IMR-90 (cell line): ENCODE measurements around the gene TMEM158.

ENCODE experiments used
- CEBPB ChIP-seq: IDR thresholded peaks from 2 replicates; pipeline ENCODE4 v1.6.1; 2012; ENCODE audit warnings: low read depth, low read length, improper control_type of control experiment
- CTCF ChIP-seq: conservative IDR thresholded peaks from 2 replicates; pipeline ENCODE4 v1.5.1; 2012; ENCODE audit warnings: mild to moderate bottlenecking, low read depth, low read length, improper control_type of control experiment
- ELK1 ChIP-seq: fragments of 150-350 bp; IDR thresholded peaks from 2 replicates; pipeline ENCODE4 v1.6.1; 2016; ENCODE audit warnings: low read depth, mild to moderate bottlenecking, low read length, moderate library complexity, borderline replicate concordance
- FOS ChIP-seq: fragments of 150-350 bp; IDR thresholded peaks from 2 replicates; pipeline ENCODE4 v1.6.1; 2016; ENCODE audit warnings: low read depth, low read length
- MAFK ChIP-seq: IDR thresholded peaks from 2 replicates; pipeline ENCODE4 v1.6.1; 2012; ENCODE audit warnings: low read depth, low read length, improper control_type of control experiment
- MAZ ChIP-seq: IDR thresholded peaks from 2 replicates; pipeline ENCODE4 v1.6.1; 2012; ENCODE audit warnings: low read depth, mild to moderate bottlenecking, low read length, improper control_type of control experiment, moderate library complexity, borderline replicate concordance
- MXI1 ChIP-seq: IDR thresholded peaks from 2 replicates; pipeline ENCODE4 v1.6.1; 2012; ENCODE audit warnings: low read depth, mild to moderate bottlenecking, low read length, moderate library complexity, borderline replicate concordance
- NFE2L2 ChIP-seq: fragments of 150-350 bp; IDR thresholded peaks from 2 replicates; pipeline ENCODE4 v1.6.1; 2016; ENCODE audit warnings: low read depth, mild to moderate bottlenecking, low read length
- POLR2A ChIP-seq: IDR thresholded peaks from 2 replicates; pipeline ENCODE4 v1.6.1; 2012; ENCODE audit warnings: mild to moderate bottlenecking, low read depth, low read length
- RAD21 ChIP-seq: IDR thresholded peaks from 2 replicates; pipeline ENCODE4 v1.6.1; 2012; ENCODE audit warnings: low read length, improper control_type of control experiment
- RCOR1 ChIP-seq: IDR thresholded peaks from 2 replicates; pipeline ENCODE4 v1.6.1; 2012; ENCODE audit warnings: mild to moderate bottlenecking, low read length, improper control_type of control experiment; ENCODE audit not compliant: insufficient replicate concordance
- RFX5 ChIP-seq: IDR thresholded peaks from 2 replicates; pipeline ENCODE4 v1.8.0; 2012; ENCODE audit warnings: low read depth, mild to moderate bottlenecking, low read length, moderate library complexity
- SMC3 ChIP-seq: fragments of 150-350 bp; IDR thresholded peaks from 2 replicates; pipeline ENCODE4 v1.6.1; 2016; ENCODE audit warnings: low read depth, mild to moderate bottlenecking, antibody characterized with exemption, low read length, moderate library complexity
- USF2 ChIP-seq: fragments of 150-350 bp; IDR thresholded peaks from 2 replicates; pipeline ENCODE4 v1.6.1; 2017; ENCODE audit warnings: mild to moderate bottlenecking, antibody characterized with exemption, low read length, low read depth

- TF ChIP-seq RAD21 (0 out of 2 replicates have a peak, but pooled peaks have one; percentile 14), SMC3 (no peak), CTCF (no peak), MXI1 (no peak), ELK1 (no peak), CEBPB (no peak), USF2 (no peak), RCOR1 (peak; percentile 77), POLR2A (no peak), RFX5 (no peak), MAFK (no peak), NFE2L2 (no peak), FOS (peak; percentile 15; the same call in 1 of the 2 replicates), MAZ (0 out of 2 replicates have a peak, but pooled peaks have one; percentile 40)
Measured at GRCh38 chr3:45178183-45179023, 47.7 kb downstream of the TMEM158 start.
